ENCODE data around the gene LEMD3.
A peak's percentile ranks its signal among the peaks of the same experiment; 100 is the strongest.

Gene LEMD3

DNA sequence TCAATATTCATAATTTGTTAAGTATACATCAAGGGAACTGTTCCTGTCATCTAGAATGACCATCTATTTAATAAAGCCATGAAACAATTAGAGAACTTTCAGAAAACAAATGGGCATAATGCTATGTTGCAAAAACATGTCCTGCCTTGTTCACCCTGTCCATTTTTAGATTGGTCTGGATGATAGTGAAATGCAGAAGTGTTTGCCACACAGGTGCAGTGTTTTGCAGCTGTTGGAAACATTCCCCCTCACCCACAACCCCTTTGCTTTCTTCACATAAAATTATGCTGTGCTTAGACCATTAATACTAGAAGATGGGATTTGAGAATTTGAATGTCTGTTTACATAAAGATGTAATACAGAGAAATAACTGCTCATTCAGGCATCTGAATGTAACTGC, 36.5 kb downstream of the LEMD3 start:
- Histone ChIP-seq H3K9ac (ENCODE audit: insufficient read length) (no peak overlapping the region), H3K9me3 (ENCODE audit: low read depth, low read length) (no peaks in the 10 kb centered on the region), H3K36me3 (ENCODE audit: insufficient read depth, low read length) (no peaks in the 10 kb centered on the region), H3K27ac (no peak overlapping the region), H3K4me3 (no peak overlapping the region)
- DNase-seq (ENCODE audit: low read depth, low spot score) = no peak
- no peak for TF ChIP-seq FOXP2 (optimal IDR thresholded peaks at IDR 0.05; ENCODE audit: control extremely low read depth, extremely low read length, insufficient read depth)
- TF ChIP-seq EZH2 (IDR thresholded peaks at IDR 0.05) = no peak
- no peak for TF ChIP-seq POLR2AphosphoS5 (IDR thresholded peaks at IDR 0.05; ENCODE audit: borderline replicate concordance, low read depth, low read length)

DNA sequence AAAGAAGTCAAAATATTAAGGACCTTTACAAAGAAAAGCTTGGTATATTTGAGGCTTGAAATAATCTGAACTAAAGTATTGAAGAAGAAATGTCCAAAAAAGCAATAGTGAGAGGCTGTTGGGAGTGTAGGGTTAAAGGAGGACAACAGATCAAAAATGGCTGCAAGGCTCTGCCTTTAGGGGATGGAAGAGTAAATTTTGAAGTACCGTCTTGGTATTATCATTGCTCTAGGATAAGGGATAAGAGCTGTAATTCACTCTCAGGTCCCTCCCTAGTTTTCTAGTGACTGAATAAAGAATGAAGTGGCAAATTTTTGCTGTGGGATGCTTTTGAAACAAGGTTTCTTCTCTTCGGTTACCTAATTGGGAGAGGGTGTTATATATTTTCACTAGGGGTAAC, 38.7 kb downstream of the LEMD3 start:
- TF ChIP-seq EZH2 (IDR thresholded peaks at IDR 0.05) = no peak
- no peak for TF ChIP-seq POLR2AphosphoS5 (IDR thresholded peaks at IDR 0.05; ENCODE audit: borderline replicate concordance, low read depth, low read length)
- TF ChIP-seq FOXP2 (optimal IDR thresholded peaks at IDR 0.05; ENCODE audit: control extremely low read depth, extremely low read length, insufficient read depth) = no peak
- H3K4me3 ChIP-seq = no peak overlapping the region
- H3K36me3 ChIP-seq (ENCODE audit: insufficient read depth, low read length) = no peaks in the 10 kb centered on the region
- no peak overlapping the region for H3K9ac ChIP-seq (ENCODE audit: insufficient read length)
- DNase-seq (ENCODE audit: low read depth, low spot score) = no peak
- no peaks in the 10 kb centered on the region for H3K9me3 ChIP-seq (ENCODE audit: low read depth, low read length)
- H3K27ac ChIP-seq = no peak overlapping the region

DNA sequence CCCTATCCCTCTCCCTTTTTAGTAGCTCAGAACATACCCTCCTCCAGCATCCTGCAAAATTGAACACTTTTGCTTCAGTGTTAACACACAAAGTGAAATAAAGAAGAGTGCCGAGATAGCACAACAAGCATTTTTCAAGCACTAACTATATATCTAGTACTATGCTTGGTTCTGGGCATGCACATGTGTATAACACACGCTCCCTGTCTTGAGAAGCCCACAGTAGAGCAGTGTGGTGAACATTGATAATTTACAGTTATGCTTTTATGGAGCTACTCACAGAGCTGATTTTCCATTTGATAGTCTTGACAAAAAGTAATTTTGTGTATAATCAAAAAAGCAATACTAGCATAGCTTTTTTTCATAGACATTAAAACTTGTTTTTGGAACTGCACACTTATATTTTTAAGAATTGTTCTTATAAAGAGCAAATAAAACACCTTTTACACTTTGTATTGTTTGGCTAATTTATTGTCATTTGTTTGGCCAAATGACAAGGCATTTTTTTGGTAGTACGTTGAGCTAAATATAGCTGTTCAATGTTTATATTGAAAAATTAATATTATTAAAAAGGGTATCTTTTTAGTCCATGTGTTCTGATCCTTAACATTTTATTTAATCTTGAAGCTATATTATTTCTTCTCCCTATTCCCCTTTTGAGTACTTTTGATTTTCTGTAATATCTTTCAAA, 39.7 kb downstream of the LEMD3 start:
- no peak overlapping the region for H3K4me3 ChIP-seq
- no peak overlapping the region for H3K9ac ChIP-seq (ENCODE audit: insufficient read length)
- no peaks in the 10 kb centered on the region for H3K9me3 ChIP-seq (ENCODE audit: low read depth, low read length)
- H3K36me3 ChIP-seq (ENCODE audit: insufficient read depth, low read length) = no peaks in the 10 kb centered on the region
- H3K27ac ChIP-seq = no peak overlapping the region
- DNase-seq (ENCODE audit: low read depth, low spot score) = no peak
- TF ChIP-seq EZH2 (IDR thresholded peaks at IDR 0.05) = no peak

DNA sequence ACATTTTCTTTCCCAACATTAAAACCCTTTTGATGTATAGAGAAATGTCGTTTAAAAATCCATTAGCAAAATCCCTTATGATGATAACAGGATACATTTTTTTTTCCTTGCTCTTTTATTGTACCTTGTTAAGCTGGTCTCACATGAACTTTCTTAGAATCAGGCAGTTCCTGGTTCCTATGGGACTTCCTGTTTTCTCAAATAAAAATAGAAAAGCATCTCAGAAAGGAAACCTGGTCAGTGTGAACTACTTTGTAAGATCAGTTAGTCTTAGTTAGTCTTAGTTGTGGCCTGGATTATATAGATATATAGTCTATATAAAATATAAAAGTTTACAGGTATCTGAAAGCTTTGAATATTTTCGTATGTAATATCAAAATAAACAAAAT, 40.3 kb downstream of the LEMD3 start:
- H3K27ac ChIP-seq = no peak overlapping the region
- no peak for DNase-seq (ENCODE audit: low read depth, low spot score)
- H3K36me3 ChIP-seq (ENCODE audit: insufficient read depth, low read length) = no peaks in the 10 kb centered on the region
- H3K9me3 ChIP-seq (ENCODE audit: low read depth, low read length) = no peaks in the 10 kb centered on the region
- no peak for TF ChIP-seq POLR2AphosphoS5 (IDR thresholded peaks at IDR 0.05; ENCODE audit: borderline replicate concordance, low read depth, low read length)
- TF ChIP-seq EZH2 (IDR thresholded peaks at IDR 0.05) = no peak
- no peak for TF ChIP-seq FOXP2 (optimal IDR thresholded peaks at IDR 0.05; ENCODE audit: control extremely low read depth, extremely low read length, insufficient read depth)
- H3K9ac ChIP-seq (ENCODE audit: insufficient read length) = no peak overlapping the region
- H3K4me3 ChIP-seq = no peak overlapping the region

DNA sequence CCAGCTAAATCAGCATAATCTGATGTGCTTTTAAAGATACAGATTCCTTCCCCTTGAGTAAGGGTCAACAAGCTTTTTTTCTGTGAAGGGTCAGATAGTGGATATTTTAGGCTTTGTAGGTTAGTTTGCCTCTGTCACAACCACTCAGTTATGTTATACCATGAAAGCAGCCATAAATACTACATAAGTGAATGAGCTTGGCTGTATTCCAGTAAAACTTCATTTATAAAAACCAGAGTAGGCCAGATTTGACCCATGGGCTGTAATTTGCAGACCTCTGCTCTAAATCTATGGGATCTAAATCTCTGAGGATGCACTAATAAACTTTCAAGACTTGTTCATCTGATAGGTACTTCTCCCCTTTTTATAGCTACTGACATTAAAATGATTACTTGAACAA, 47.7 kb downstream of the LEMD3 start:
- no peak overlapping the region for H3K4me3 ChIP-seq
- peaks cover 11% of the 10 kb centered on the region for H3K9me3 ChIP-seq (ENCODE audit: low read depth, low read length)
- no peak for DNase-seq (ENCODE audit: low read depth, low spot score)
- peaks cover 30% of the 10 kb centered on the region for H3K36me3 ChIP-seq (ENCODE audit: insufficient read depth, low read length)
- no peak overlapping the region for H3K27ac ChIP-seq
- no peak overlapping the region for H3K9ac ChIP-seq (ENCODE audit: insufficient read length)
- TF ChIP-seq EZH2 (IDR thresholded peaks at IDR 0.05) = no peak
- no peak for TF ChIP-seq POLR2AphosphoS5 (IDR thresholded peaks at IDR 0.05; ENCODE audit: borderline replicate concordance, low read depth, low read length)
- TF ChIP-seq FOXP2 (optimal IDR thresholded peaks at IDR 0.05; ENCODE audit: control extremely low read depth, extremely low read length, insufficient read depth) = no peak

DNA sequence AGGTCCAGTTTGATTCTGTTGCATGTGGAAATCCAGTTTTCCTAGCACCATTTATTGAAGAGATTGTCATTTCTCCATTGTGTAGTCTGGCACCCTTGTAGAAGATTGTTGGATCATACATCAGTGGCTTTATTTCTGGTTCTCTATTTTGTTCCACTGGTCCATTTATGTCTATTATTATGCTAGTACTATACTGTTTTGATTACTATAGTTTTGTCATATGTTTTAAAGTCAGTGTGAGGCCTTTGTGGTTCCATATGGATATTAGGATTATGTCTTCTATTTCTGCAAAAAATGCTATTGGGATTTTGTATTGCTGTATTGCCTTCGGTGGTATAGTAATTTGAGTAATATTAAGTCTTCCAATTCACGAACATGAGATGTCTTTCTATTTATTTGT, 51.4 kb downstream of the LEMD3 start:
- Histone ChIP-seq H3K9me3 (ENCODE audit: low read depth, low read length) (peaks cover 18% of the 10 kb centered on the region), H3K4me3 (no peak overlapping the region), H3K9ac (ENCODE audit: insufficient read length) (no peak overlapping the region), H3K36me3 (ENCODE audit: insufficient read depth, low read length) (peaks cover 52% of the 10 kb centered on the region), H3K27ac (no peak overlapping the region)
- no peak for TF ChIP-seq FOXP2 (optimal IDR thresholded peaks at IDR 0.05; ENCODE audit: control extremely low read depth, extremely low read length, insufficient read depth)
- no peak for TF ChIP-seq EZH2 (IDR thresholded peaks at IDR 0.05)
- TF ChIP-seq POLR2AphosphoS5 (IDR thresholded peaks at IDR 0.05; ENCODE audit: borderline replicate concordance, low read depth, low read length) = no peak
- no peak for DNase-seq (ENCODE audit: low read depth, low spot score)

DNA sequence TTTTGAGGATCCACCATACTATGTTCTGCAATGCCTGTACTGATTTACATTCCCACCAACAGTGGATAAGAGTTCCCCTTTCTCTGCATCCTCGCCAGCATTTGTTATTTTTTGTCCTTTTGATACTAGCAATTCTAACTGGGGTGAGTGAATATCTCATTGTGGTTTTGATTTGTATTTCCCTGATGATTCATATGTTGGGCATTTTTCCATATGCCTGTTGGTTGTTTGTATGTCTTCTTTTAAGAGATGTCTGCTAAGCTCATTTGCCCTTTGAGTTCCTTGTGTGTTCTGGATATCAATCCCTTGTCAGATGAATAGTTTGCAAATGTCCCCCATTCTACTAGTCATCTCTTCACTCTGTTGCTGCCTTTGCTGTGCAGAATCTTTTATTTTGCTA, 60.1 kb downstream of the LEMD3 start:
- no peak for TF ChIP-seq FOXP2 (optimal IDR thresholded peaks at IDR 0.05; ENCODE audit: control extremely low read depth, extremely low read length, insufficient read depth)
- TF ChIP-seq EZH2 (IDR thresholded peaks at IDR 0.05) = no peak
- no peak for TF ChIP-seq POLR2AphosphoS5 (IDR thresholded peaks at IDR 0.05; ENCODE audit: borderline replicate concordance, low read depth, low read length)
- DNase-seq (ENCODE audit: low read depth, low spot score) = no peak
- no peak overlapping the region for H3K4me3 ChIP-seq

DNA sequence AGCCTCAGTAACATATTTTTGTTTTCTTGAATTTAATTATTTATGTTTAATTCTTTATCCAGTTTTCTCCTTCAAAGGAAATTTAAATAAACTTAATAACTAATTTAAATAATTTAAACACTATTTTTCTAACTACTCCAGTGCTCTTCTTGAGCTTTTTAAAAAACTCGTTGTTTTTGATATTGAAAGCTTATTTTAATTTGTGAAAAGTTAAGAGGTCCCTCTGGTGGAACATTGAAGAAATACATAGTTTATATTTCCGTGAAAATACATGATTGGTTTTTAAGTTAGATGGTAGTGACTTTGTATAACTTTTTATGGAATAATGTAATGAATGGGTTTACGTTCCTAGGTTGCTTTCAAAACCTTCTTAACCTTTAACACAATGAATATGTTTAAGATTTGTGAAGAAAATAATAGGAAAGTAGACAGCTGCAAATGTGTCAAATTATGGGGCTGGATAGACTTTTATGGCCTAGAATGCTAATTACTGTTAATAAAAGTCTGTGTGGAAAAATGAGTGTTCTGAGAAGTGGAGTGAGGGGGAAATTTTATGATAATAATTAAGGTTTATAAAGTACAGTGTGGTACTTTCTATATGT, 63.2 kb downstream of the LEMD3 start:
- H3K9me3 ChIP-seq (ENCODE audit: low read depth, low read length) = peaks cover 8% of the 10 kb centered on the region; the same call in 1 of the 2 replicates
- DNase-seq (ENCODE audit: low read depth, low spot score) = peak; percentile 5

More for the DNA sequence above, 60.1 kb downstream of the LEMD3 start:
- Histone ChIP-seq H3K9me3 (ENCODE audit: low read depth, low read length) (peaks cover 8% of the 10 kb centered on the region; the same call in 1 of the 2 replicates), H3K36me3 (ENCODE audit: insufficient read depth, low read length) (peaks cover 25% of the 10 kb centered on the region), H3K9ac (ENCODE audit: insufficient read length) (no peak overlapping the region), H3K27ac (no peak overlapping the region)

More for the DNA sequence above, 63.2 kb downstream of the LEMD3 start:
- TF ChIP-seq POLR2AphosphoS5 (IDR thresholded peaks at IDR 0.05; ENCODE audit: borderline replicate concordance, low read depth, low read length) (no peak), FOXP2 (optimal IDR thresholded peaks at IDR 0.05; ENCODE audit: control extremely low read depth, extremely low read length, insufficient read depth) (no peak), EZH2 (IDR thresholded peaks at IDR 0.05) (no peak)
- H3K27ac ChIP-seq = no peak overlapping the region
- no peak overlapping the region for H3K9ac ChIP-seq (ENCODE audit: insufficient read length)
- no peak overlapping the region for H3K4me3 ChIP-seq
- peaks cover 17% of the 10 kb centered on the region for H3K36me3 ChIP-seq (ENCODE audit: insufficient read depth, low read length)
